ENCODE data around the gene ATRX.

DNA sequence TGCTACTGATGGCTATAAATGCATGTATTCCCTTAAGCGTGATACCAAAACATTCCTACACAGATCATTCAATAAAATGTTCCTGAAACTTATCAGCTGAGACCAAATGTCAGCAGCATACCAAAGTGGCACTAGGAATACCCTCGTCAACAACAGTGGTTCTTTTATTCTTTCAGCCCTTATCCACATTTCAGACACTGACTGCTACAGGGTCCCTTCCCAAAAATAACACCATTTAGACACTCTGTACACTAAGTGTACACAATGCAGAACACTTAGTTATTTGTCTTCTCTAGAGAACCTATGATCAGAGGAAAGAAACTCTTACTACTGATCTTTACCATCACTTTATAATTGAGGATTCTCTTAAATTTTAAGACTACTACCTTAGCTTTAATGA is 94.1 kb downstream of the ATRX start:
- TF ChIP-seq, protein P1, sequence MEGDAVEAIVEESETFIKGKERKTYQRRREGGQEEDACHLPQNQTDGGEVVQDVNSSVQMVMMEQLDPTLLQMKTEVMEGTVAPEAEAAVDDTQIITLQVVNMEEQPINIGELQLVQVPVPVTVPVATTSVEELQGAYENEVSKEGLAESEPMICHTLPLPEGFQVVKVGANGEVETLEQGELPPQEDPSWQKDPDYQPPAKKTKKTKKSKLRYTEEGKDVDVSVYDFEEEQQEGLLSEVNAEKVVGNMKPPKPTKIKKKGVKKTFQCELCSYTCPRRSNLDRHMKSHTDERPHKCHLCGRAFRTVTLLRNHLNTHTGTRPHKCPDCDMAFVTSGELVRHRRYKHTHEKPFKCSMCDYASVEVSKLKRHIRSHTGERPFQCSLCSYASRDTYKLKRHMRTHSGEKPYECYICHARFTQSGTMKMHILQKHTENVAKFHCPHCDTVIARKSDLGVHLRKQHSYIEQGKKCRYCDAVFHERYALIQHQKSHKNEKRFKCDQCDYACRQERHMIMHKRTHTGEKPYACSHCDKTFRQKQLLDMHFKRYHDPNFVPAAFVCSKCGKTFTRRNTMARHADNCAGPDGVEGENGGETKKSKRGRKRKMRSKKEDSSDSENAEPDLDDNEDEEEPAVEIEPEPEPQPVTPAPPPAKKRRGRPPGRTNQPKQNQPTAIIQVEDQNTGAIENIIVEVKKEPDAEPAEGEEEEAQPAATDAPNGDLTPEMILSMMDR (conservative IDR thresholded peaks at IDR 0.05), result no peak
- no peak for TF ChIP-seq EZH2 (IDR thresholded peaks at IDR 0.05; ENCODE audit: low read depth)
